ENCODE measurements around the gene PRKCE. TPM values are rescaled to one million over a fixed set of nuclear protein-coding genes. Genes with fewer than 3 reads are reported as not detected.

PRKCE gene
- total and polyA plus RNA-seq, 2 of the 8 experiments (the other 6 are each of a cell fraction or from before 2014, with no cell fraction given): 0.54 to 2.1 TPM

GRCh38 chr2:45825001-45825651, 173.7 kb downstream of the PRKCE start:
- H2AFZ ChIP-seq (ENCODE audit: low read length): no peak overlapping the region
- H2BK5ac ChIP-seq (ENCODE audit: low read depth, low read length): no peak overlapping the region
- POLR2A ChIA-PET (ENCODE audit: partially characterized antibody): no interaction called here
- H2BK15ac ChIP-seq (ENCODE audit: low read length): no peak overlapping the region
- H3K36me3 ChIP-seq (ENCODE audit: control insufficient read depth in 2 of 4, insufficient read depth in 4 of 4, low read length in 3 of 4): no peaks in the 10 kb centered on the region
- no peak overlapping the region for H3K18ac ChIP-seq (ENCODE audit: extremely low read depth, low read length)
- FAIRE-seq: no peak
- no peaks in the 10 kb centered on the region for H3K79me1 ChIP-seq (ENCODE audit: low read depth, low read length)
- H3K27ac ChIP-seq (ENCODE audit: low read depth, low read length): no peak overlapping the region
- DNase-seq (ENCODE audit: low read depth in 1 of 2, low spot score in 2 of 2): no peak
- H2BK120ac ChIP-seq (replicated peaks; ENCODE audit: low read depth, low read length): no peak overlapping the region
- no peak overlapping the region for H3K4me3 ChIP-seq (ENCODE audit: extremely low read depth in 1 of 4, insufficient read depth in 2 of 4, low read depth in 3 of 4, low read length in 4 of 4)
- peaks cover 0 to 2% of the 10 kb centered on the region in 2 experiments; a peak in 2 of 4 replicates for H3K9me3 ChIP-seq (ENCODE audit: insufficient read depth in 2 of 2, low read depth in 1 of 2, low read length in 1 of 2)
- H3K4ac ChIP-seq (replicated peaks; ENCODE audit: insufficient read length, low read depth, low read length): no peak overlapping the region
- H4K5ac ChIP-seq (ENCODE audit: insufficient read length, low read depth, low read length): no peak overlapping the region
- H2AK5ac ChIP-seq (ENCODE audit: low read depth, low read length): no peak overlapping the region
- H3K9ac ChIP-seq (replicated peaks in 1 of 4; ENCODE audit: extremely low read depth in 1 of 4, low read depth in 3 of 4, low read length in 3 of 4): no peak overlapping the region
- no peak overlapping the region for H3K23ac ChIP-seq (ENCODE audit: insufficient read length)
- H3K14ac ChIP-seq (ENCODE audit: insufficient read length): no peak overlapping the region
- CTCF ChIA-PET (ENCODE audit: partially characterized antibody): interaction anchor here (0.6 to 2.7 kb wide), 12 partner anchors 11 to 176 kb away, joined by 3 to 10 read pairs (median 3); no protein-coding TSS in a partner anchor
- H3K27me3 ChIP-seq (replicated peaks in 1 of 4; ENCODE audit: control insufficient read depth in 3 of 4, extremely low read depth in 1 of 4, insufficient read depth in 3 of 4, low read length in 3 of 4): no peaks in the 10 kb centered on the region
- no peaks in the 10 kb centered on the region for H3K79me2 ChIP-seq (ENCODE audit: control insufficient read depth in 1 of 2, insufficient read depth in 2 of 2, low read length in 2 of 2)
- no peak overlapping the region for H3K4me2 ChIP-seq (ENCODE audit: insufficient read depth in 1 of 2, low read depth in 2 of 2, low read length in 2 of 2)
- 91% methylated on average over 6 of the region's 6 CpGs; no CpG with 5 or more reads in 1 of the 2 experiments for WGBS, 2 experiments (ENCODE audit: extremely low coverage in 1 of 2, insufficient coverage in 1 of 2, insufficient read length in 1 of 2, insufficient replicate concordance in 2 of 2, low coverage in 1 of 2, low lambda C conversion rate in 2 of 2, missing lambda C conversion rate in 1 of 2)
- H3K4me1 ChIP-seq (replicated peaks in 1 of 4; ENCODE audit: control insufficient read depth in 3 of 4, insufficient read depth in 4 of 4, low read length in 3 of 4): peaks cover 0 to 2% (median 0%) of the 10 kb centered on the region in 4 experiments; a peak in 1 of 7 replicates
- TF ChIP-seq SIRT6 (IDR thresholded peaks at IDR 0.05; ENCODE audit: low read length): no peak
- TF ChIP-seq, protein P1, sequence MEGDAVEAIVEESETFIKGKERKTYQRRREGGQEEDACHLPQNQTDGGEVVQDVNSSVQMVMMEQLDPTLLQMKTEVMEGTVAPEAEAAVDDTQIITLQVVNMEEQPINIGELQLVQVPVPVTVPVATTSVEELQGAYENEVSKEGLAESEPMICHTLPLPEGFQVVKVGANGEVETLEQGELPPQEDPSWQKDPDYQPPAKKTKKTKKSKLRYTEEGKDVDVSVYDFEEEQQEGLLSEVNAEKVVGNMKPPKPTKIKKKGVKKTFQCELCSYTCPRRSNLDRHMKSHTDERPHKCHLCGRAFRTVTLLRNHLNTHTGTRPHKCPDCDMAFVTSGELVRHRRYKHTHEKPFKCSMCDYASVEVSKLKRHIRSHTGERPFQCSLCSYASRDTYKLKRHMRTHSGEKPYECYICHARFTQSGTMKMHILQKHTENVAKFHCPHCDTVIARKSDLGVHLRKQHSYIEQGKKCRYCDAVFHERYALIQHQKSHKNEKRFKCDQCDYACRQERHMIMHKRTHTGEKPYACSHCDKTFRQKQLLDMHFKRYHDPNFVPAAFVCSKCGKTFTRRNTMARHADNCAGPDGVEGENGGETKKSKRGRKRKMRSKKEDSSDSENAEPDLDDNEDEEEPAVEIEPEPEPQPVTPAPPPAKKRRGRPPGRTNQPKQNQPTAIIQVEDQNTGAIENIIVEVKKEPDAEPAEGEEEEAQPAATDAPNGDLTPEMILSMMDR (IDR thresholded peaks at IDR 0.05; ENCODE audit: control extremely low read depth in 1 of 3, insufficient read depth in 1 of 3, low read depth in 1 of 3, low read length in 3 of 3): peak in 2 of 3 experiments; percentile 35 to 54; a peak in 2 of 4 replicates
- peak; percentile 45 to 55 for TF ChIP-seq RAD21 (IDR thresholded peaks at IDR 0.05 in 1 of 2, conservative IDR thresholded peaks at IDR 0.05 in 1 of 2; ENCODE audit: low read depth in 2 of 2, low read length in 2 of 2)
- H4K91ac ChIP-seq (replicated peaks; ENCODE audit: insufficient read length, low read length): no peak overlapping the region
- H2BK12ac ChIP-seq (ENCODE audit: low read depth, low read length): no peak overlapping the region
- no peak overlapping the region for H2BK20ac ChIP-seq (ENCODE audit: low read length)
- no peak overlapping the region; the same call in 1 of the 2 replicates for H4K8ac ChIP-seq (ENCODE audit: extremely low read depth, insufficient read depth, low read length)
- no peaks in the 10 kb centered on the region for H4K20me1 ChIP-seq (replicated peaks in 1 of 2; ENCODE audit: control insufficient read depth in 1 of 2, insufficient read depth in 2 of 2, low read length in 2 of 2)
- H3K56ac ChIP-seq (replicated peaks; ENCODE audit: insufficient read length, low read depth, low read length): no peak overlapping the region
- H3K23me2 ChIP-seq (ENCODE audit: low read depth, low read length): no peaks in the 10 kb centered on the region
